ENCODE results near the gene SSB. TPM values are rescaled to one million over a fixed set of nuclear protein-coding genes. Genes with fewer than 3 reads are reported as not detected.

Gene SSB
- total and polyA plus RNA-seq, 9 of the 15 experiments (the other 6 are each of a cell fraction or from before 2014, with no cell fraction given) = 317 to 849 (median 515) TPM

DNA sequence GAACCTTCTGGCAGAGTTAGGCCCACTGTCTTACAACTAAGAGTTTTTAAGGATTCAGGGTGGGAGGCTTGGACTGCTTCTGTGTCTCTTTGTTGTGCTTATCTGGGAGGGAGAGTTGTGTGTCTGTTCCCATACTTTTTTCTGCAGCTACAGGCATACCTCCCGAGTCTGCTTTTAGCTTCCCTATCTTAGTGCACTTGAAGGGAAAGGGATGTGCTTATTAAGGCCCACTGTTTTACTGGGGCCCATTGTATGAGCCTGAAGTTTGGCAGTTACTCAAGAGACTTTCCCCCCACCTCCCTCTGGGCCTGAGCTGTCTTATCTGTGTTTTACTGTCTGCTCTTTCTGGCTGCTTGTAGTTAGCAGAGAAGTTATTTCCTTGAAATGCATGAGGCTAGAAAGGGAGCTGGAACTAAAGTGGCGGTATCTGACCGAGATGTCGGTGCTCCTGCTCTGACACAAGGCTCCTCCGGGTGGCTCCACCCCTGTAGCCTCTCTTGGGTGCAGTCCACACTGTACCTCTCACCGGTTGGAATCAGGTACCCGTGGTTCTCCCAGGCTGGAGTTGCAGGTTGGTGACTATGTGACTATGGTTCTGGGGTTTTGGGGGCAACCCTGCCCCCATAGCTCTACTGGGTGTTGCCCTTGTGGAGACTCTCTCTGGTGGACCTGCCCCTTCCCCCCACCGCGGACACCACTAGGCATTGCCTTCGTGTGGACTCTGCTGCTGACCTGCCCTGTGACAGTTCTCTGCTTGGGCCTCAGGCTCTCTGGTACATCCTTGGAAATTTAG lies 41.5 kb downstream of the SSB start (continued):
- TF ChIP-seq, protein P1, sequence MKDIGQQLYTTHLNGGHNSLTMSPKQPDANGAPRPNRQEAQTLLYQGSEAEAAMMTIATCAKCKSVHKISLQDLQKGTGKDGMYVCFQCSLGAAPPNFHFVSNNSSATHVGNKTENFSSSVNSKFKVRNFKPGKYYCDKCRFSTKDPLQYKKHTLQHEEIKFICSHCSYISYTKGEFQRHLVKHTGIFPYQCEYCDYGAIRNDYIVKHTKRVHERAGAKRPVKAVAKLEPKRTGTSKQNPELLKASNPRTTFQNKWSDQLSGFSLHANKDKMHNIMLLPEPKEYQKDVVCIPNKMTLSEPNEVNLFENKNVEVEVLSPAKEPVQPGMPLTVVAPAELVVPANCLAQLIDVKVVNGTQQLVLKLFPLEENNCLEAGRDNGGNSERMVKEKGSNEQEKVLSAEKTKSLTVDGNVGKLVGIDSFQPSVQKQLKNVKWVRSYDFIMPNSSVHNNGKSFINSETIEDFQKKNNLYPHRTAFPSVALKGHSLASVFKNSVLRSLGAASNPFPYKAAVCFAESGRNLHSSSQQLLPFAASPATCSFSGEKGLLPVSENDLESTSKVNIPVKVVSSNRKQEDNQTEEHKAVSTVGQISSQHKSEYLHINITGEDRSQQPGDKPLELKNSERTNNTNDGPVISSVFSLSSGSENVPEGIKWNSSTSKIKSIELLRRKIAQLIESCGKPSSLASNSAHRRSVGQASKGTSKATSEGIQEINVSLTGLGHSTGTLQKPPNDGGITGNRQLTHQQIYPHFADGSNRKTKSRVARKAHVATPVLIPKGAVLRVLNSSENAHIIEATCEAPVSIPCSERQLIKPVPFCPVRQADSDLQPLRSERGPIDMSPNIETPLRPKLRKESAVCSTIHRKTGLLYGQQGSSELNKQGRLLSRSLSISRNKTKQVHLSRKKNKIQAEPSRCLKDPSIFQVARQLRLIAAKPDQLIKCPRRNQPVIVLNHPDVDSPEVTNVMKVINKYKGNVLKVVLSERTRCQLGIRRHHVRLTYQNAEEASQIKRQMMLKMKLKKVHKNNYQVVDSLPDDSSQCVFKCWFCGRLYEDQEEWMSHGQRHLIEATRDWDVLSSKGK (CRISPR knock-in tag; IDR thresholded peaks at IDR 0.05) = no peak
- TF ChIP-seq CREB1 (IDR thresholded peaks at IDR 0.05) (no peak), CREB1 (CRISPR knock-in tag; IDR thresholded peaks at IDR 0.05) (no peak), PCBP1 (IDR thresholded peaks at IDR 0.05; ENCODE audit: low read depth, low read length, poor library complexity, severe bottlenecking) (no peak), CTBP1 (IDR thresholded peaks at IDR 0.05; ENCODE audit: borderline replicate concordance) (peak; percentile 82), RBM14 (IDR thresholded peaks at IDR 0.05; ENCODE audit: borderline replicate concordance, insufficient read depth, low read depth, low read length) (no peak), MTA1 (IDR thresholded peaks at IDR 0.05; ENCODE audit: borderline replicate concordance) (peak; percentile 63; the same call in 1 of the 2 replicates), CBX2 (IDR thresholded peaks at IDR 0.05; ENCODE audit: insufficient read depth, low read length, poor library complexity, severe bottlenecking) (no peak), EHMT2 (IDR thresholded peaks at IDR 0.05) (peak; percentile 51), JUND (IDR thresholded peaks at IDR 0.05; ENCODE audit: borderline replicate concordance, low read depth, low read length) (peak; percentile 47; the same call in 1 of the 2 replicates), JUND (tag; IDR thresholded peaks at IDR 0.05; ENCODE audit: borderline replicate concordance, low read depth, low read length) (peak; percentile 37; the same call in 1 of the 3 replicates), SMARCB1 (IDR thresholded peaks at IDR 0.05; ENCODE audit: insufficient read length, low read depth) (peak; percentile 55), LARP7 (IDR thresholded peaks at IDR 0.05) (0 out of 2 replicates have a peak, but pooled peaks have one; percentile 35), KLF13 (tag; IDR thresholded peaks at IDR 0.05; ENCODE audit: borderline replicate concordance, low read depth) (no peak), ERF (CRISPR knock-in tag; IDR thresholded peaks at IDR 0.05) (no peak), ZSCAN29 (IDR thresholded peaks at IDR 0.05) (peak; percentile 95), SIN3B (IDR thresholded peaks at IDR 0.05; ENCODE audit: low read depth) (no peak), KLF6 (CRISPR knock-in tag; IDR thresholded peaks at IDR 0.05; ENCODE audit: borderline replicate concordance) (no peak)
- TF ChIP-seq, protein P2, sequence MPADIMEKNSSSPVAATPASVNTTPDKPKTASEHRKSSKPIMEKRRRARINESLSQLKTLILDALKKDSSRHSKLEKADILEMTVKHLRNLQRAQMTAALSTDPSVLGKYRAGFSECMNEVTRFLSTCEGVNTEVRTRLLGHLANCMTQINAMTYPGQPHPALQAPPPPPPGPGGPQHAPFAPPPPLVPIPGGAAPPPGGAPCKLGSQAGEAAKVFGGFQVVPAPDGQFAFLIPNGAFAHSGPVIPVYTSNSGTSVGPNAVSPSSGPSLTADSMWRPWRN (IDR thresholded peaks at IDR 0.05; ENCODE audit: low read depth) = no peak
- TF ChIP-seq, protein P3, sequence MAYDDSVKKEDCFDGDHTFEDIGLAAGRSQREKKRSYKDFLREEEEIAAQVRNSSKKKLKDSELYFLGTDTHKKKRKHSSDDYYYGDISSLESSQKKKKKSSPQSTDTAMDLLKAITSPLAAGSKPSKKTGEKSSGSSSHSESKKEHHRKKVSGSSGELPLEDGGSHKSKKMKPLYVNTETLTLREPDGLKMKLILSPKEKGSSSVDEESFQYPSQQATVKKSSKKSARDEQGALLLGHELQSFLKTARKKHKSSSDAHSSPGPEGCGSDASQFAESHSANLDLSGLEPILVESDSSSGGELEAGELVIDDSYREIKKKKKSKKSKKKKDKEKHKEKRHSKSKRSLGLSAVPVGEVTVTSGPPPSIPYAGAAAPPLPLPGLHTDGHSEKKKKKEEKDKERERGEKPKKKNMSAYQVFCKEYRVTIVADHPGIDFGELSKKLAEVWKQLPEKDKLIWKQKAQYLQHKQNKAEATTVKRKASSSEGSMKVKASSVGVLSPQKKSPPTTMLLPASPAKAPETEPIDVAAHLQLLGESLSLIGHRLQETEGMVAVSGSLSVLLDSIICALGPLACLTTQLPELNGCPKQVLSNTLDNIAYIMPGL (CRISPR knock-in tag; IDR thresholded peaks at IDR 0.05) = no peak
- TF ChIP-seq, protein P4, sequence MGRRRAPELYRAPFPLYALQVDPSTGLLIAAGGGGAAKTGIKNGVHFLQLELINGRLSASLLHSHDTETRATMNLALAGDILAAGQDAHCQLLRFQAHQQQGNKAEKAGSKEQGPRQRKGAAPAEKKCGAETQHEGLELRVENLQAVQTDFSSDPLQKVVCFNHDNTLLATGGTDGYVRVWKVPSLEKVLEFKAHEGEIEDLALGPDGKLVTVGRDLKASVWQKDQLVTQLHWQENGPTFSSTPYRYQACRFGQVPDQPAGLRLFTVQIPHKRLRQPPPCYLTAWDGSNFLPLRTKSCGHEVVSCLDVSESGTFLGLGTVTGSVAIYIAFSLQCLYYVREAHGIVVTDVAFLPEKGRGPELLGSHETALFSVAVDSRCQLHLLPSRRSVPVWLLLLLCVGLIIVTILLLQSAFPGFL (CRISPR knock-in tag; IDR thresholded peaks at IDR 0.05) = no peak
